Measurements from ENCODE around the gene TAX1BP1. TPM values are rescaled to one million over a fixed set of nuclear protein-coding genes. Genes with fewer than 3 reads are reported as not detected.

The TAX1BP1 gene
- total RNA-seq, 1 donor from 2014 or later, result 149 TPM

- intact Hi-C loops (cut with DNase I), result no loop called here
- DNase-seq (ENCODE audit: low spot score), result no peak
Observed at GRCh38 chr7:27767374-27767773, 27.4 kb downstream of the TAX1BP1 start.

- intact Hi-C loops (cut with DNase I), result no loop called here
- DNase-seq (ENCODE audit: low spot score), result no peak
Observed at GRCh38 chr7:27771111-27771510, 31.1 kb downstream of the TAX1BP1 start.

GRCh38 chr7:27774717-27775328, 34.9 kb downstream of the TAX1BP1 start:
- no peak for DNase-seq (ENCODE audit: low spot score)
- intact Hi-C loops (cut with DNase I), result no loop called here

GRCh38 chr7:27775782-27776181, 35.8 kb downstream of the TAX1BP1 start:
- no peak for DNase-seq (ENCODE audit: low spot score)
- intact Hi-C loops (cut with DNase I), result no loop called here

GRCh38 chr7:27777662-27778061, 37.7 kb downstream of the TAX1BP1 start:
- intact Hi-C loops (cut with DNase I), result no loop called here
- DNase-seq (ENCODE audit: low spot score), result no peak

- intact Hi-C loops (cut with DNase I), result no loop called here
- DNase-seq (ENCODE audit: low spot score), result no peak
Observed at GRCh38 chr7:27779873-27780272, 39.9 kb downstream of the TAX1BP1 start.

- intact Hi-C loops (cut with DNase I), result no loop called here
- DNase-seq (ENCODE audit: low spot score), result no peak
Observed at GRCh38 chr7:27781188-27781587, 41.2 kb downstream of the TAX1BP1 start.

- no peak for DNase-seq (ENCODE audit: low spot score)
- intact Hi-C loops (cut with DNase I), result no loop called here
Observed at GRCh38 chr7:27782849-27783248, 42.9 kb downstream of the TAX1BP1 start.

GRCh38 chr7:27784399-27785053, 44.6 kb downstream of the TAX1BP1 start:
- intact Hi-C loops (cut with DNase I), result no loop called here
- no peak for DNase-seq (ENCODE audit: low spot score)

- intact Hi-C loops (cut with DNase I), result no loop called here
Observed at GRCh38 chr7:27788437-27788836, 48.5 kb downstream of the TAX1BP1 start.

GRCh38 chr7:27793780-27794179, 53.8 kb downstream of the TAX1BP1 start:
- intact Hi-C loops (cut with DNase I), result no loop called here
- DNase-seq (ENCODE audit: low spot score), result no peak

More at GRCh38 chr7:27788437-27788836, 48.5 kb downstream of the TAX1BP1 start:
- DNase-seq (ENCODE audit: low spot score), result no peak

- DNase-seq (ENCODE audit: low spot score), result no peak
- intact Hi-C loops (cut with DNase I), result no loop called here
Observed at GRCh38 chr7:27795977-27796376, 56.0 kb downstream of the TAX1BP1 start.

GRCh38 chr7:27799212-27799611, 59.2 kb downstream of the TAX1BP1 start:
- DNase-seq (ENCODE audit: low spot score), result no peak
- intact Hi-C loops (cut with DNase I), result no loop called here

GRCh38 chr7:27802999-27803398, 63.0 kb downstream of the TAX1BP1 start:
- intact Hi-C loops (cut with DNase I), result no loop called here
- no peak for DNase-seq (ENCODE audit: low spot score)

GRCh38 chr7:27804139-27804538, 64.2 kb downstream of the TAX1BP1 start:
- no peak for DNase-seq (ENCODE audit: low spot score)
- intact Hi-C loops (cut with DNase I), result no loop called here

GRCh38 chr7:27808626-27809025, 68.7 kb downstream of the TAX1BP1 start:
- DNase-seq (ENCODE audit: low spot score), result no peak
- intact Hi-C loops (cut with DNase I), result no loop called here

GRCh38 chr7:27810186-27810585, 70.2 kb downstream of the TAX1BP1 start:
- intact Hi-C loops (cut with DNase I), result no loop called here
- DNase-seq (ENCODE audit: low spot score), result no peak

- DNase-seq (ENCODE audit: low spot score), result no peak
- intact Hi-C loops (cut with DNase I), result no loop called here
Observed at GRCh38 chr7:27812706-27813105, 72.7 kb downstream of the TAX1BP1 start.

- DNase-seq (ENCODE audit: low spot score), result no peak
Observed at GRCh38 chr7:27822245-27822644, 82.3 kb downstream of the TAX1BP1 start.

GRCh38 chr7:27825891-27826290, 85.9 kb downstream of the TAX1BP1 start:
- no peak for DNase-seq (ENCODE audit: low spot score)
- intact Hi-C loops (cut with DNase I), result no loop called here

More at GRCh38 chr7:27822245-27822644, 82.3 kb downstream of the TAX1BP1 start:
- intact Hi-C loops (cut with DNase I), result no loop called here

GRCh38 chr7:27826357-27826756, 86.4 kb downstream of the TAX1BP1 start:
- intact Hi-C loops (cut with DNase I), result no loop called here
- DNase-seq (ENCODE audit: low spot score), result no peak

Data from cardiac septum (tissue), 1 donor.